DOHH2 (cell line): ENCODE results near the gene USP32.

Experiments used
- H3F3A ChIP-seq: fragments of 200-600 bp; sonication (generic), shearing (Covaris generic); 2 replicates; pipeline ENCODE4 v1.6.0; 2016; ENCODE audit warnings: antibody characterized with exemption, mild to moderate bottlenecking; ENCODE audit not compliant: control insufficient read depth, insufficient read depth
- H3K27ac ChIP-seq: fragments of 200-600 bp; sonication (generic); 2 replicates; pipeline ENCODE4 v1.5.1; 2014; ENCODE audit warnings: low read depth, mild to moderate bottlenecking, low read length, moderate library complexity
- H3K27me3 ChIP-seq: fragments of 200-600 bp; sonication (generic); 2 replicates; pipeline ENCODE4 v1.6.1; 2014; ENCODE audit warnings: mild to moderate bottlenecking, low read length, mixed read lengths; ENCODE audit not compliant: control insufficient read depth
- H3K36me3 ChIP-seq: fragments of 200-600 bp; sonication (generic); 2 replicates; pipeline ENCODE4 v1.6.1; 2014; ENCODE audit warnings: mild to moderate bottlenecking, low read length, moderate library complexity, mixed read lengths; ENCODE audit not compliant: control insufficient read depth
- H3K4me1 ChIP-seq: fragments of 200-600 bp; sonication (generic); 2 replicates; pipeline ENCODE4 v1.6.1; 2014; ENCODE audit warnings: mild to moderate bottlenecking, low read length, mixed read lengths; ENCODE audit not compliant: control insufficient read depth
- H3K4me2 ChIP-seq: fragments of 200-600 bp; sonication (generic); 2 replicates; pipeline ENCODE4 v1.6.0; 2014; ENCODE audit warnings: mild to moderate bottlenecking, low read length, moderate library complexity
- H3K4me3 ChIP-seq: fragments of 200-600 bp; sonication (generic); 2 replicates; pipeline ENCODE4 v1.5.1; 2014; ENCODE audit warnings: mild to moderate bottlenecking, low read length, mixed read lengths
- H3K79me2 ChIP-seq: fragments of 200-600 bp; sonication (generic); 2 replicates; pipeline ENCODE4 v1.6.1; 2014; ENCODE audit warnings: mild to moderate bottlenecking, low read length, mixed read lengths; ENCODE audit not compliant: control insufficient read depth
- H3K9me2 ChIP-seq: fragments of 200-600 bp; sonication (generic); replicated peaks from 2 replicates; pipeline ENCODE4 v1.6.1; 2014; ENCODE audit warnings: mild to moderate bottlenecking, low read length, mixed read lengths; ENCODE audit not compliant: control insufficient read depth
- H3K9me3 ChIP-seq: fragments of 200-600 bp; sonication (generic); 2 replicates; pipeline ENCODE4 v1.6.1; 2014; ENCODE audit warnings: antibody characterized with exemption, low read length, mixed read lengths; ENCODE audit not compliant: control insufficient read depth, insufficient read depth
- H4K20me1 ChIP-seq: fragments of 200-600 bp; sonication (generic); 2 replicates; pipeline ENCODE4 v1.6.0; 2014; ENCODE audit warnings: low read depth, mild to moderate bottlenecking, antibody characterized with exemption, low read length, moderate library complexity; ENCODE audit not compliant: control insufficient read depth, insufficient read depth
- EZH2phosphoT487 ChIP-seq: fragments of 200-600 bp; sonication (generic); IDR thresholded peaks from 2 replicates; pipeline ENCODE4 v1.6.1; 2017; ENCODE audit warnings: borderline replicate concordance, mild to moderate bottlenecking, antibody characterized with exemption, low read length, moderate library complexity, mixed read lengths
- TF ChIP-seq, protein P1 (sequence below): fragments of 200-600 bp; sonication (generic); IDR thresholded peaks from one replicate; pipeline ENCODE4 v1.5.1; 2014; ENCODE audit warnings: antibody characterized with exemption, mild to moderate bottlenecking, low read depth, low read length; ENCODE audit not compliant: poor library complexity, severe bottlenecking

Gene USP32

DNA sequence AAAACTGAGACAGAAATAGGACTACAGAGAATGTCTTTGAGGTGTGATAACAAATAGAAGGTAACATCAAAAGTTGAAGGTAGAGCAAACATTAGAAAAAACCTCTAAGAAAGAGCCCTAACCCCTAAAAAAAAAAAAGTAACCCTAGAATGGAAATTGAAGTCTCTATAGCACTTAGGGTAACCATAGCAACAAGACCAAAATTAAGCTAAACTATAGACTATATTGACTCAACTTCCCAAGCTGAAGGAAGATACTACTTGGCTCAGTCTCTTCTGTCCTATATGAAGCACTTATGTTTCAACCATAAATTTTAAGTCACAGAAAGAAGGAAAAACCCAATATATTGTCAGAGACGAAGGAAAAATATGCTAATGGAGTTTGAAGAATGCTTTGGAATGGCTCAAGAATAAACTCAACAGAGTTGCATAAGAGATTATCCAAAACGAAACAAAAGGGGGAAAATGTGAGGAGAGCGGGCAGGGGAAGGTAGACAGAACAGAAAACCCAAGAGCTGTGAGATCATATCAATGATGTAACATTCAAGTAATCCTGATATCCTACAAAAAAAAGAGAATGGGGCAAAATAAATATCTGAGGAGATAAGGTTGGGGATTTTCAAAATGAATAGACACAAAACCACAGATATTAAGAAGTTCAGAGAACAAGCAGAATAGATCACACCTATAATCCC is 88.4 kb downstream of the USP32 start:
- no peaks in the 10 kb centered on the region for H3K9me3 ChIP-seq
- no peaks in the 10 kb centered on the region for H3K9me2 ChIP-seq
- H3K27ac ChIP-seq: no peak overlapping the region
- no peak overlapping the region for H3K4me2 ChIP-seq
- H3K27me3 ChIP-seq: no peaks in the 10 kb centered on the region
- no peak for TF ChIP-seq EZH2phosphoT487
- TF ChIP-seq, protein P1, sequence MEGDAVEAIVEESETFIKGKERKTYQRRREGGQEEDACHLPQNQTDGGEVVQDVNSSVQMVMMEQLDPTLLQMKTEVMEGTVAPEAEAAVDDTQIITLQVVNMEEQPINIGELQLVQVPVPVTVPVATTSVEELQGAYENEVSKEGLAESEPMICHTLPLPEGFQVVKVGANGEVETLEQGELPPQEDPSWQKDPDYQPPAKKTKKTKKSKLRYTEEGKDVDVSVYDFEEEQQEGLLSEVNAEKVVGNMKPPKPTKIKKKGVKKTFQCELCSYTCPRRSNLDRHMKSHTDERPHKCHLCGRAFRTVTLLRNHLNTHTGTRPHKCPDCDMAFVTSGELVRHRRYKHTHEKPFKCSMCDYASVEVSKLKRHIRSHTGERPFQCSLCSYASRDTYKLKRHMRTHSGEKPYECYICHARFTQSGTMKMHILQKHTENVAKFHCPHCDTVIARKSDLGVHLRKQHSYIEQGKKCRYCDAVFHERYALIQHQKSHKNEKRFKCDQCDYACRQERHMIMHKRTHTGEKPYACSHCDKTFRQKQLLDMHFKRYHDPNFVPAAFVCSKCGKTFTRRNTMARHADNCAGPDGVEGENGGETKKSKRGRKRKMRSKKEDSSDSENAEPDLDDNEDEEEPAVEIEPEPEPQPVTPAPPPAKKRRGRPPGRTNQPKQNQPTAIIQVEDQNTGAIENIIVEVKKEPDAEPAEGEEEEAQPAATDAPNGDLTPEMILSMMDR: no peak
- H3K4me3 ChIP-seq: no peak overlapping the region
- no peaks in the 10 kb centered on the region; the same call in 1 of the 2 replicates for H3F3A ChIP-seq
- H3K4me1 ChIP-seq: peaks cover 15% of the 10 kb centered on the region
- no peaks in the 10 kb centered on the region for H4K20me1 ChIP-seq
- H3K36me3 ChIP-seq: no peaks in the 10 kb centered on the region
- H3K79me2 ChIP-seq: peaks cover 7% of the 10 kb centered on the region; the same call in 1 of the 2 replicates

DNA sequence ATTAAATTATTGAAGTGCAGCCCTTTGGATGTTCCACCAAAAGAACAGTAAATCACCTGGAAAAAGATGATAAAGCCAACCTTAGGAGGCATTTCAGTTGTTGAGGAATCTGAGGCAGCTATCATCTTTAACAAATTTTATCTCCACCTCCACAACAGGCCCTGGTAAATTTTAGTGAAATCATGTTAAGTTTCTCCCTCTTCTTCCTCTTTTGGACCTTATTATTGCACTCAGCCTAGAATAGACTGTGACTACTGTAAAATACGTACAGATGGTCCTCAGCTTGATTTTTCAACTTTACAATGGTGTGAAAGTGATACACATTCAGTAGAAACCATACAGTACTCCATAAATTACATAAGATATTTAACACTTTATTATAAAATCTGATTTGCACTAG is 90.3 kb downstream of the USP32 start:
- no peaks in the 10 kb centered on the region for H3K36me3 ChIP-seq
- no peaks in the 10 kb centered on the region for H3K9me3 ChIP-seq
- no peaks in the 10 kb centered on the region; the same call in 1 of the 2 replicates for H3F3A ChIP-seq

DNA sequence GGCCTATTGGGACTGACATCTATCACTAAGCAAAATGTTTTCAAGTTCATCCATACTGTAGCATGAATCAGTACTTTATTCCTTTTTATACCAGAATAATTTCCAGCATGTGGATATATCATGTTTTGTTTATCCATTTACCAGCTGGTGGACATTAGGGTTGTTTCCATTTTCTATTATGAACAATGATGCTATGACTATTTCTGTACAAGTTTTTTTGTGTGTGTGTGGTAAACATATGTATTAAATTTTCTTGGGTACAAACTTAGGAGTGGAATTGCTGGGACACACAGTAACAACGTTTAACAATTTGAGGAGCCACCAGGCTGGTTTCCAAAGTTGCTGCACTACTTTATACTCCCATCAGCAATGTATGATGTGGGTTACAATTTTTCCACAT is 91.0 kb downstream of the USP32 start:
- Histone ChIP-seq H3K27me3 (no peaks in the 10 kb centered on the region), H3K36me3 (no peaks in the 10 kb centered on the region), H3K9me2 (no peaks in the 10 kb centered on the region), H4K20me1 (no peaks in the 10 kb centered on the region), H3K4me1 (peaks cover 15% of the 10 kb centered on the region), H3F3A (no peaks in the 10 kb centered on the region; the same call in 1 of the 2 replicates), H3K79me2 (peaks cover 7% of the 10 kb centered on the region; the same call in 1 of the 2 replicates), H3K4me2 (no peak overlapping the region), H3K27ac (no peak overlapping the region), H3K9me3 (no peaks in the 10 kb centered on the region), H3K4me3 (no peak overlapping the region)
- TF ChIP-seq EZH2phosphoT487: no peak
- TF ChIP-seq, protein P1: no peak

More for the DNA sequence above, 90.3 kb downstream of the USP32 start:
- Histone ChIP-seq H3K27ac (no peak overlapping the region), H3K27me3 (no peaks in the 10 kb centered on the region), H3K79me2 (peaks cover 7% of the 10 kb centered on the region; the same call in 1 of the 2 replicates), H3K4me3 (no peak overlapping the region), H3K9me2 (no peaks in the 10 kb centered on the region), H4K20me1 (no peaks in the 10 kb centered on the region), H3K4me1 (peaks cover 15% of the 10 kb centered on the region), H3K4me2 (no peak overlapping the region)
- TF ChIP-seq, protein P1: no peak
- no peak for TF ChIP-seq EZH2phosphoT487
